ENCODE measurements around the gene RABL3. TPM values are rescaled to one million over a fixed set of nuclear protein-coding genes. Genes with fewer than 3 reads are reported as not detected.

RABL3 gene
- polyA plus RNA-seq, 1 of the 3 experiments (the other 2 are of a cell fraction): 2.2 TPM

DNA sequence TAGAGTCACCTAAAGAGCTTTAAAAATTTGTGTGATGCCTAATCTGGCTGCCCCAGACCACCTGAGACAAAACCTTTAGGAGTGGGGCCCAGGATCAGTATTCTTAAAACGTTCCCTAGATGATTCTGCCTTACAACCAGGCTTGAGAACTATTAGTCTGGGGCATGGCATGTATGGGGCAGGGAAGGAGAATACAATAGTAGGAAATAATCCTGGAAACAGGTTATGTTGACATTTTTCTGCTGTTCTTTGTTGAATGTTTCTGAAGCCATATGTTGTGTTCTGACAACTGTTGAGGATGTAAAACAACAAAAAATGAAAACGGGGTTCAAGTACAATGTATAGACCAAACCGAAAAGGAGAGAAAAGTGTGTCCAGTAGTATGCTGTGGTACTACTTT, 3.1 kb upstream of the RABL3 start:
- ChIA-PET CTCF (interaction anchor here (0.7 to 2.8 kb wide), 2 partner anchors 42 to 178 kb away, joined by 3 to 8 read pairs; no protein-coding TSS in a partner anchor), POLR2A (no interaction called here)
- WGBS (ENCODE audit: low lambda C conversion rate): 72% methylated on average over 3 of the region's 3 CpGs
- TF ChIP-seq JUND (IDR thresholded peaks at IDR 0.05): no peak
- no peak for TF ChIP-seq NFIC (IDR thresholded peaks at IDR 0.05; ENCODE audit: borderline replicate concordance)
- TF ChIP-seq, protein P1, sequence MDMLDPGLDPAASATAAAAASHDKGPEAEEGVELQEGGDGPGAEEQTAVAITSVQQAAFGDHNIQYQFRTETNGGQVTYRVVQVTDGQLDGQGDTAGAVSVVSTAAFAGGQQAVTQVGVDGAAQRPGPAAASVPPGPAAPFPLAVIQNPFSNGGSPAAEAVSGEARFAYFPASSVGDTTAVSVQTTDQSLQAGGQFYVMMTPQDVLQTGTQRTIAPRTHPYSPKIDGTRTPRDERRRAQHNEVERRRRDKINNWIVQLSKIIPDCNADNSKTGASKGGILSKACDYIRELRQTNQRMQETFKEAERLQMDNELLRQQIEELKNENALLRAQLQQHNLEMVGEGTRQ (IDR thresholded peaks at IDR 0.05; ENCODE audit: borderline replicate concordance, low read depth, low read length): no peak
- no peak for TF ChIP-seq POLR2AphosphoS5 (IDR thresholded peaks at IDR 0.05; ENCODE audit: low read depth, low read length)
- no peak for TF ChIP-seq RFX5 (IDR thresholded peaks at IDR 0.05; ENCODE audit: low read length)
- TF ChIP-seq MAX (IDR thresholded peaks at IDR 0.05; ENCODE audit: low read depth): no peak
- no peak for TF ChIP-seq GABPA (IDR thresholded peaks at IDR 0.05; ENCODE audit: low read depth)
- no peak for TF ChIP-seq FOXJ3 (CRISPR knock-in tag; IDR thresholded peaks at IDR 0.05)
- no peak for TF ChIP-seq MEF2A (IDR thresholded peaks at IDR 0.05; ENCODE audit: borderline replicate concordance, low read depth)
- no peak for TF ChIP-seq GATA2 (CRISPR knock-in tag; IDR thresholded peaks at IDR 0.05)
- TF ChIP-seq ZBTB33 (IDR thresholded peaks at IDR 0.05; ENCODE audit: borderline replicate concordance, low read depth): no peak
- TF ChIP-seq REST (IDR thresholded peaks at IDR 0.05; ENCODE audit: low read depth, low read length): no peak
- no peak for TF ChIP-seq SMC3 (IDR thresholded peaks at IDR 0.05; ENCODE audit: low read depth, low read length)
- no peak for TF ChIP-seq EP300 (IDR thresholded peaks at IDR 0.05; ENCODE audit: borderline replicate concordance in 1 of 2, low read depth in 1 of 2, low read length in 1 of 2)
- TF ChIP-seq, protein P2, sequence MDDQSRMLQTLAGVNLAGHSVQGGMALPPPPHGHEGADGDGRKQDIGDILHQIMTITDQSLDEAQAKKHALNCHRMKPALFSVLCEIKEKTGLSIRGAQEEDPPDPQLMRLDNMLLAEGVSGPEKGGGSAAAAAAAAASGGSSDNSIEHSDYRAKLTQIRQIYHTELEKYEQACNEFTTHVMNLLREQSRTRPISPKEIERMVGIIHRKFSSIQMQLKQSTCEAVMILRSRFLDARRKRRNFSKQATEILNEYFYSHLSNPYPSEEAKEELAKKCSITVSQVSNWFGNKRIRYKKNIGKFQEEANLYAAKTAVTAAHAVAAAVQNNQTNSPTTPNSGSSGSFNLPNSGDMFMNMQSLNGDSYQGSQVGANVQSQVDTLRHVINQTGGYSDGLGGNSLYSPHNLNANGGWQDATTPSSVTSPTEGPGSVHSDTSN (IDR thresholded peaks at IDR 0.05): no peak
- no peak for TF ChIP-seq RCOR1 (IDR thresholded peaks at IDR 0.05; ENCODE audit: low read length)
- no peak overlapping the region for H2AFZ ChIP-seq (ENCODE audit: low read depth)
- DNase-seq: no peak
- H3K4me2 ChIP-seq: no peak overlapping the region
- no peaks in the 10 kb centered on the region for H3K9me3 ChIP-seq
- peaks cover 7 to 8% of the 10 kb centered on the region in 2 experiments; a peak in 3 of 4 replicates for H3K4me1 ChIP-seq (ENCODE audit: control insufficient read depth in 1 of 2, insufficient read depth in 2 of 2, low read depth in 1 of 2, low read length in 1 of 2)
- H3F3A ChIP-seq (replicated peaks; ENCODE audit: insufficient read depth): no peaks in the 10 kb centered on the region
- no peak overlapping the region for H3K9ac ChIP-seq
- H4K20me1 ChIP-seq (ENCODE audit: insufficient read depth): no peaks in the 10 kb centered on the region
- H3K27me3 ChIP-seq (ENCODE audit: insufficient read depth): no peaks in the 10 kb centered on the region
- no peaks in the 10 kb centered on the region for H3K9me2 ChIP-seq
- H3K79me2 ChIP-seq (ENCODE audit: insufficient read depth): peaks cover 92% of the 10 kb centered on the region
- no peak overlapping the region for H3K27ac ChIP-seq (ENCODE audit: low read depth in 2 of 2, low read length in 1 of 2)
- peaks cover 0 to 3% of the 10 kb centered on the region in 2 experiments for H3K36me3 ChIP-seq (replicated peaks in 1 of 2; ENCODE audit: control insufficient read depth in 1 of 2, insufficient read depth in 2 of 2, low read length in 1 of 2)
- H3K4me3 ChIP-seq (ENCODE audit: low read depth in 2 of 2, low read length in 1 of 2): no peak overlapping the region
